ENCODE results near the gene RRM2. TPM values are rescaled to one million over a fixed set of nuclear protein-coding genes. Genes with fewer than 3 reads are reported as not detected.

The RRM2 gene
- total RNA-seq, 1 donor from 2014 or later: 9.3 TPM

GRCh38 chr2:10139536-10139935, 17.0 kb downstream of the RRM2 start:
- no peak for ATAC-seq (ENCODE audit: low read depth)
- no peaks in the 10 kb centered on the region for H3K36me3 Mint-ChIP-seq (ENCODE audit: low read depth)
- CTCF ChIA-PET: interaction anchor here (5.2 kb wide), 1 partner anchor 296 kb away, joined by 39 read pairs; no protein-coding TSS in a partner anchor
- no peaks in the 10 kb centered on the region for H3K27me3 Mint-ChIP-seq
- intact Hi-C loops (cut with micrococcal nuclease): no loop called here
- no peak for DNase-seq
- H3K4me3 Mint-ChIP-seq: no peak overlapping the region
- H3K9me3 Mint-ChIP-seq: no peaks in the 10 kb centered on the region
- no peak for TF ChIP-seq CTCF (IDR thresholded peaks at IDR 0.05)
- H3K27ac Mint-ChIP-seq: no peak overlapping the region
- POLR2A ChIA-PET: interaction anchor here (0.7 kb wide), 1 partner anchor 159 kb away, joined by 3 read pairs; no protein-coding TSS in a partner anchor
- no peaks in the 10 kb centered on the region for H3K4me1 Mint-ChIP-seq

- TF ChIP-seq CTCF (IDR thresholded peaks at IDR 0.05): no peak
- Mint-ChIP-seq H3K27ac (no peak overlapping the region), H3K27me3 (no peaks in the 10 kb centered on the region), H3K36me3 (ENCODE audit: low read depth) (no peaks in the 10 kb centered on the region), H3K4me1 (no peaks in the 10 kb centered on the region), H3K4me3 (no peak overlapping the region), H3K9me3 (no peaks in the 10 kb centered on the region)
- DNase-seq (no peak), ATAC-seq (ENCODE audit: low read depth) (no peak)
- intact Hi-C loops (cut with micrococcal nuclease): no loop called here
- POLR2A ChIA-PET: interaction anchor here (0.8 kb wide), 1 partner anchor 268 kb away, joined by 3 read pairs; no protein-coding TSS in a partner anchor
- CTCF ChIA-PET: interaction anchor here (0.8 to 5.2 kb wide), 3 partner anchors 17 to 294 kb away, joined by 3 to 39 read pairs (median 39); no protein-coding TSS in a partner anchor
Measured at GRCh38 chr2:10140841-10141610, 18.5 kb downstream of the RRM2 start.

GRCh38 chr2:10141736-10142639, 19.4 kb downstream of the RRM2 start:
- Mint-ChIP-seq H3K4me3 (no peak overlapping the region), H3K27me3 (no peaks in the 10 kb centered on the region), H3K36me3 (ENCODE audit: low read depth) (no peaks in the 10 kb centered on the region), H3K4me1 (no peaks in the 10 kb centered on the region), H3K27ac (no peak overlapping the region), H3K9me3 (no peaks in the 10 kb centered on the region)
- intact Hi-C loops (cut with micrococcal nuclease): loop anchor here (1.0 kb wide), 2 partner anchors 267 to 293 kb away; no protein-coding TSS in a partner anchor
- ChIA-PET CTCF (interaction anchor here (0.6 to 5.2 kb wide), 4 partner anchors 11 to 293 kb away, joined by 3 to 39 read pairs (median 22); no protein-coding TSS in a partner anchor), POLR2A (interaction anchor here (1.4 to 1.6 kb wide), 2 partner anchors 268 to 293 kb away, joined by 4 to 7 read pairs; no protein-coding TSS in a partner anchor)
- ATAC-seq (ENCODE audit: low read depth) (peak; percentile 84), DNase-seq (peak; percentile 28)
- TF ChIP-seq CTCF (IDR thresholded peaks at IDR 0.05): no peak

GRCh38 chr2:10142640-10142965, 20.1 kb downstream of the RRM2 start:
- H3K36me3 Mint-ChIP-seq (ENCODE audit: low read depth): no peaks in the 10 kb centered on the region
- no peaks in the 10 kb centered on the region for H3K27me3 Mint-ChIP-seq
- intact Hi-C loops (cut with micrococcal nuclease): loop anchor here (1.0 kb wide), 2 partner anchors 267 to 293 kb away; no protein-coding TSS in a partner anchor
- ATAC-seq (ENCODE audit: low read depth): no peak
- H3K27ac Mint-ChIP-seq: no peak overlapping the region
- POLR2A ChIA-PET: interaction anchor here (1.4 to 1.6 kb wide), 2 partner anchors 267 to 293 kb away, joined by 4 to 7 read pairs; no protein-coding TSS in a partner anchor
- no peak for TF ChIP-seq CTCF (IDR thresholded peaks at IDR 0.05)
- DNase-seq: no peak
- no peaks in the 10 kb centered on the region for H3K9me3 Mint-ChIP-seq
- no peaks in the 10 kb centered on the region for H3K4me1 Mint-ChIP-seq
- CTCF ChIA-PET: interaction anchor here (0.9 to 5.2 kb wide), 4 partner anchors 12 to 293 kb away, joined by 4 to 39 read pairs (median 22); no protein-coding TSS in a partner anchor
- H3K4me3 Mint-ChIP-seq: no peak overlapping the region

Measured in activated B cell treated with CpG ODN at 0.5 μM for 24 hours (primary cell).